IPS-11a (cell line): ENCODE measurements around the gene SAT1.

Source experiments
- H3K4me3 ChIP-seq: one replicate; pipeline ENCODE4 v1.5.1; 2013; ENCODE audit warnings: low read depth, low read length, control low read depth

Gene SAT1

DNA sequence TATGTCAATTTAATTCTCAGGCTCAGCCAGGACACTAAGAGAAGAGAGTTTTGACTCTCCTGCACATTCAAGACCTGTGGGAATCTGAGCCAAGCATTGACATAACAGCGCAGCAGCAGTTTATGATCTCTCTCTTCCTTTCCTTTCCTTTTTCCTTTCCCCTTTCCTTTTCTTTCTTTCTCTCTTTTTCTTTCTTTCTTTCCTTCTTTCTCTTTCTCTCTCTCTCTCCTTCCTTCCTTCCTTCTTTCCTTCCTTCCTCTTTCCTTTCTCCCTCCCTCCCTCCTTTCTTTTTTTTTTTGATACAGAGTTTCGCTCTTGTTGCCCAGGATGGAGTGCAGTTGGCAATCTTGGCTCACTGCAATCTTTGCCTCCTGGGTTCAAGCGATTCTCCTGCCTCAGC lies 21.6 kb downstream of the SAT1 start:
- H3K4me3 ChIP-seq, result no peak overlapping the region

DNA sequence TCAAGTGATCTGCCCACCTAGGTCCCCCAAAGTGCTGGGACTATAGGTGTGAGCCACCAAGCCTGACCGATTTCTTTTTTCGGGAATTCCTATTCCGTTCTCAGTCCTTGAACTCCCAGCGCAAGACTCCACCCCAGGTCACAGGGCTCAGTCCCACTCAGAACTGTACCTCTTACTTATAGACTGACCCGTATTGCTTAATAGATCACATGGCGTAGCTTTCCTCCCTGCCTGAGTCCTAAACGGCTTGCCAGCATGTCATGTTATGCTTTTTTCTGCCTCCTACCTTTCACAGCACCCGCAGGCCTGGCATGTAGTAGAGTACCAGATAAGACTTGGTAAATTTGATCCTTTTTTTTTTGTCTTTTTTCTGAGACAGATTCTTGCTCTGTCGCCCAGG lies 22.4 kb downstream of the SAT1 start:
- no peak overlapping the region for H3K4me3 ChIP-seq

DNA sequence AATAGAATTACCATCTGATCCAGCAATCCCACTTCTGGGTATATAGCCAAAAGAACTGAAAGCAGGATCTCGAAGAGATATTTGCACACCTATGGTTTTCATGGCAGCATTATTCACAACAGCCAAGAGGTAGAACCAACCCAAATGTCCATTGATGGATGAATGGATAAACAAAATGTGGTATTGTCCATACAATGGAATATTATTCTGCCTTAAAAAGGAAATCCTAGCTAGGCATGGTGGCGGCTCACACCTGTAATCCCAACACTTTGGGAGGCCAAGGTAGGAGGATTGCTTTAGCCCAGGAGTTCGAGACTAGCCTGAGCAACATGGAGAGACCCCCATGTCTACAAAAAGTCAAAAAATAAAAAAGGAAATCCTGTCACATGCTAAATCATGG lies 27.3 kb downstream of the SAT1 start:
- H3K4me3 ChIP-seq, result no peak overlapping the region

DNA sequence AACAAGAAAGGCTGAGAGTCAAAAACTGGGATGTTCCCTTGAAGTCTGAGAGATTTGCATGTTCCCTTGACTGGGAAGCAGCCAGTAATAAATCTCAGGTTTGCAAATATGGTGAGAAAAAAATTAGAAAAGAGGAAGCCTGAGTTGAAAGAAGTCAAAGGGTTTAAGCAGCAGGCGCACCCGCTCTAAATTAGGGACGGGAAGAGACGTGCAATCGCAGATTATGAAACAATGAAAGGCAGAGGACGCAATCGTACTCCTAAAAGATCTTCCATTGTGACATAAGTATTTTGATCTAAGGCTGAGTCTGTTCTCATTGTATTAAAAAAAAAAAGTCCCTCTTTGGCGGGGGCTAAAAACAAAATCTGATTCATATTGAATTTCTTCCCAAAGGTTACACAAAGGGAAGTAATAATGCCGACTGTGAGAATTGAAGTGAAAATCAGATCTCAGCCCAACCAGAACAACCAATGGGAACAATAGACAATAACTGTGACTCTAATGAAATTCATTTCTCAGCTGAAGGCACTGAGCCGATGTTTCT lies 28.2 kb downstream of the SAT1 start:
- H3K4me3 ChIP-seq, result no peak overlapping the region

DNA sequence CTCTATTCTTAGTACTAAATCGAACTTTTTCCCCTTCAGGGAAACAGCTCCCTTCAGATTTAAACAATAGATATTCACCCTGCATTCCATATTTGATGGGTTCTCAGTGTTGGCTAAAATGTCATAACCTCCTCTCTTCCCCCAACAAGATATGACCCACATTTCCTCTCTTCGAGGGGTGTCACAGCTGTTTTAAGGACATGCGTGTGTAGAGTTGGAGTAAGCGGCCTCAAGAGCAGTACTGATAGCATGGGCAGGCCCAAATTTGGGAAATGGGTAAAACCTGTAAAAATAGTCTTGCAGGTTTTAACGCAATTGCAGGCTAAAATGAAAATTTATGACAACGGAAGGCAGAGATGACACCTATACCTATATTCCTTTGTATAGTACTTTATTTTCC lies 28.7 kb downstream of the SAT1 start:
- H3K4me3 ChIP-seq, result no peak overlapping the region

DNA sequence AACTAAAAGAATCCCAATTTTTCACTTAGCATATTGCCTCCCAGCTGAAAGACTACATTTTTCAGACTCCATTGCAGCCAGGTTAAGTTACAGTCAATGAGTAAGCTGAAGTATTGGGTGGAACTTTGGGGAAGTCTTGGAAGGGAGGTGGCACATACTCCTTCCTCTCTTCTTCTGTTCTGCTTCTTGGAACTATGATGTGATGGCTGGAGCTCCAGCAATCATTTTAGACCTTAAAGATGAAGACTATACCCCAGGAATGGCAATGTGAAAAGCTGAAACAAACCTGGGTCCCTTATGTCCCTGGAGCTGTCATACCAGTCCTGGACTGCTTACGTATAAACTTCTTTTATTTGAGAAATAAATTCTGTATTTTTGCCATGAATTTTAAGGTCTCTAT lies 30.8 kb downstream of the SAT1 start:
- no peak overlapping the region for H3K4me3 ChIP-seq

DNA sequence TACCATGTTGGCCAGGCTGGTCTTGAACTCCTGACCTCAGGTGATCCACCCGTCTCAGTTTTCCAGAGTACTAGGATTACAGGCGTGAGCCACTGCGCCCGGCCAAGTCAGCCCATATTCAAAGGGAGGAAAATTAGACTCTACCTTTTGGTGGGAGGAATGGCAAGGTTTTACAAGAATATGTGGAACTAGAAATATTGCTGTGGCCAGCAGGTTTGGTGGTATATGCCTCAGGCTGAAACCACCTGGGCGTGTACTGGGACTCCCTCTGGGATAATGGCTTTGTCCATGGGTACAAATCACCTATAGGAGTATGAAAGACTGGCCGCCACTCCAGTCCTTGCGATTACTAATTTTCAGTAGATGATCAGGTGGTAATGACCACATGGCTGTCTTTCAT lies 32.4 kb downstream of the SAT1 start:
- H3K4me3 ChIP-seq, result no peak overlapping the region

DNA sequence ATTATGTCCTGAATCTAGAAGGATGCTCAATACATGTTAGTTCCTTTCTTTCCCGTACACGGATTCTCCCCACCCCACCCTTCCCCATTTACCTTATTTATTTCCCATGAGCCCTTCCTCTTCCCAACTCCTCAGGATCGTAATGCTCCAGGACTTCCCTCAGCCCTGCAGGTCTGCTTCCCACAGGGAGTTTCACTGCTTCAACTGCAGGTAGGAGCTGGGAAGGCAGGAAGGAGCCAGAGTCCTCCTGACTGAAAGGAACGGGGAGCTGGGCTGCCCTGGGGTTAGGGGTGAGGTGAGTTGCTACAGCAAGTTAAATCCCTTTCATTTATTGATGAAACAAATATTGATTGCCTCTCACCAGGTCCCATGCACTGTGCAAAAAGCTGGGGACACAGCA lies 33.2 kb downstream of the SAT1 start:
- no peak overlapping the region for H3K4me3 ChIP-seq

DNA sequence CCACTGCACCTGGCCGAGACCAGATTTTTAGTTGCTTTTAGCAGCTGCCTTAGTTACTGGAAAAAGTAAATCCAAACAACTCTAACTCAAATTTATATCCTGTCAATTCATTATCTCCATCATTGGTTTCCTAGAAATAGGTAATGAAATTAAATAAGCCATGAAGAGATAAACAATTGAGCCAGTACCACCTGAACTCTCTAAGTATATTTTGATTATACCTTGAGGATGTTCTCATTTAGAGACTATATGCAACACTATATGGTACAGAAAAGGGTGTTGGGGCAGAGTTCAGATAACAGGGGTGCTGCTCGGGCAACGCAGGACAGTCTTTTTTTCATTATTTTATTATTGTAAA lies 35.0 kb downstream of the SAT1 start:
- H3K4me3 ChIP-seq, result no peak overlapping the region

DNA sequence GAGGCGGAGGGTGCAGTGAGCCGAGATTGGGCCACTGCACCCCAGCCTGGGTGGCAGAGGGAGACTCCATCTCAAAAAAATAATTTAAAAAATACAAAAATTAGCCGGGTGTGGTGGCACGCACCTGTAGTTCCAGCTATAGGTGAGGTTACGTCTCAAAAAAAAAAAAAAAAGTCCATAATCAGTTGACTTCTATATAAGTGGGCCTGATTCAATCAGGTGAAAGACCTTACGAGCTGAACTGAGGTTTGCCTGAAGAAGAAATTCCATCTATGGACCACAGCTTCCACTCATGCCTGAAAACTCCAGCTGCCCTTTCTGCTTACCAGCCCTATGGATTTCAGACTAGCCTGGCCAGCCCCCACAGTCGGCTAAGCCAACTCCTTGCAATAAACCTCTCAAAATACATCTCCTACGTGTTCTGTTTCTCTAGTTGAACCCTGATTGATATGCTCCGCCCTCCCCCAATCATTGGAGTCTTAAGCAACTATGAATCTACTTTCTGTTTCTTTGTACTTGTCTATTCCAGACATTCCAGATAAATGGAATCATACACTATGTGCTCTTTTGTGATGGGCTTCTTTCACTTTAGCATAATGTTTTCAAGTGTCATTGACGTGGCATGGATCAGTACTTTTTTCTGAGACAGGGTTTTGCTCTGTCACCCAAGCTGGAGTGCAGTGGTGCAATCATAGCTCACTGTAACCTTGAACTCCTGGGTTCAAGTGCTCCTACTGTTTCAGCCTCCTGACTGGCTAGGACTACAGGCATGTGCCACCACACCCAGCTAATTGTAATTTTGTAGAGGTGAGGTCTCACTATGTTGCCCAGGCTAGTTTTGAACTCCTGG lies 36.6 kb downstream of the SAT1 start:
- no peak overlapping the region for H3K4me3 ChIP-seq

DNA sequence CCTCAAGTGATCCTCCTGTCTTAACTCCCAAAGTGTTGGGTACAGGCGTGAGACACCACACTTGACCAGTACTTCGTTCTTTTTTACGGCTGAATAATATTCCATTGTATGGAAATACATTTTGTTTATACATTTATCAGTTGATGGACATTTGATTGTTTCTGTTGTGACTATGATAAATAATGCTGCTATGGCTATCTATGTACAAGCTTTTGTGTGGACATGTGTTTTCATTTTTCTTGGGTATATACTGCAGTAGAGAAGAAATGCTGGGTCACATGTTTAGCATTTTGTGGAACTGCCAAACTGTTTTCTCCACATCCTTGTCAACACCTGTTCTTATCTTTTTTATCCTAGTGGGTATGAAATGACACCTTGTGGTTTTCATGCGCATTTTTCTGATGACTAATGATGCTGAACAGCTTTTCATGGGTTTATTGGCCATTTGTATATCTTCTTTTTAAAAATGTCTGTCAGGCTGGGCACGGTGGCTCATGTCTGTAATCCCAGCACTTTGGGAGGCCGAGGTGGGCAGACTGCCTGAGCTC lies 37.3 kb downstream of the SAT1 start:
- H3K4me3 ChIP-seq, result no peak overlapping the region

DNA sequence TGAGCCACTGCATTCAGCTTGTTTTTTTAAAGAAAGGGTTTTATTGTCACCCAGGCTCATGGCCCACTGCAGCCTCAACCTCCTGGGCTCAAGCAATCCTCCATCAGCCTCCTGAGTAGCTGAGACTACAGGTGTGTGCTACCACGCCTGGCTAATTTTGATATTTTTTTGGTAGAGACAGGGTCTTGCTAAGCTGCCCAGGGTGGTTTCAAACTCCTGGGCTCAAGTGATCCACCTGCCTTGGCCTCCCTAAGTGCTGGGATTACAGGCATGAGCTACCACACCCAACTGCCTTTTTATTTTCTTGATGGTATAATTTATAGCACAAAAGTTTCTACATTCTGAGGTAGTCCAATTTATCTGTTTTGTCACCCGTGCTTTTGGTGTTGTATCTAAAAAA lies 38.9 kb downstream of the SAT1 start:
- no peak overlapping the region for H3K4me3 ChIP-seq

DNA sequence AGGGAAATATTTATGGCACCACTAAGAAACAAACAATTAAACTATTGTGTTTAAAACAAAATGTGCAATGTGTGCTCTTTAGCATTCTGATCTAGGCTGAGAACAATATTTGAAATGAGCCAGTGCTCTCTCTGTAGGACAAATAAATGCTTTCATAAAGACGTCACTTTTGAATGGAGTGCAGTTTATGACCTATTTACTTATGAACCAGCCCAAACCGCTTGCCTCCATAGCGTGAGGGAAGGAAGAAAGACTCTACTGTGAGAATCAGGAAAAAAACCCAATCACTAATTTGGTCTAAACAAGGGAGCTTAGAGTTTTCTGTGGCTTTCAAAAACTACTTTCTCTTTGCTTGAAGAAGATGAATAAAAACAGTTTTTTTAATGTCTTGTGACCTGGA lies 39.4 kb downstream of the SAT1 start:
- H3K4me3 ChIP-seq, result no peak overlapping the region

DNA sequence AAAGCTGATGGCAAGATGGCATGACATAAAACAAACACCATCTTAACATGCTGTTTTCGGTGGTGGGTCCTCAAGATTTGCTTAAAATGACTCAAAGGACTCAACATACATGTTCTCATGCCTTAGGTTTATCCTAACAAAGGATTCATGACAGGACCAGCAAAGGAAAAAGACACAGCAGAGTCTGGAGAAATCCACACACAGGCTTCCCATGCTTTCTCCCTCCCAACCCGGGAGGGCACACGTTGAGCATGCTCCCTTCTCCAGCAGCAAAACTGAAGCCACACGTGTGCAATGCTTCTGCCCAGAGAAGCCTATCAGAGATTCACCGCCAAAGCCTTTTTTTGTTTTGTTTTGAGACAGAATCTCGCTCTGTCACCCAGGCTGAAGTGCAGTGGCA lies 39.9 kb downstream of the SAT1 start:
- H3K4me3 ChIP-seq, result no peak overlapping the region

DNA sequence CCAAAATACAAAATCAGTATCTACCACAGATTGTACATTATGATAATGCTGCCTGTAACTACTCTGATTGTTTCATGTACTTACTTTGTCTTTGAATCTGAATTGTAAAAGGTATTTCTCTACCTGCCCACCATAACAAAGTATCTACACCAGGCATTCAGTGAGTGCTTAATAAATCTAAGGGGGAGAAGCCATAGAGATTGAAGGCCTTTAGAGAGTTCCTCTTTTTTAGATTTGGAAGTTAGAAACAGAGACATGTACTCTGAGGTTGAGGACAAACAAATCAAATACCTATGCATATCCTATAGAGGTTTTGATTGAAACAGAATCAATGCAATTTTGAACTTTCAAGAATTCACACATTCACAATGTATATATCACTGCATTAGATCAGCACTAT lies 42.7 kb downstream of the SAT1 start:
- H3K4me3 ChIP-seq, result no peak overlapping the region

DNA sequence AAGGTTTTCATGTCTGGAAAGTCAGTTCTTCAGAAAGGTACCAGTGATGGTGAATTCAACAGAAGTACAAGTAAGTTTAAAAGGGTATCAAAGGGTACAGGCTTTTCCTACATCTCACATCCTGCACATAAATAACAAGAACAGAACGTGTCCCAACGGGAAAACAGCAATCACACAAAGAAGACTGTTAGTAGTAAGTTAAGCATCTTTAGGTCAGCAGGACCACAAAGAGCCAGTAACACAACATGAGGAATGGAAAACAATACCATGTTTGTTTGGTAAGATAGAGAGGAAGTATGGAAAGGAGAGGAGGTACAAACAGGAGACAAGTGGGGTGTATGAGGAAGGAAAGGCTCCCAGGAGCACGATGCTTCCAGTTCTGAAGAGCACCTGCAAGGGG lies 43.2 kb downstream of the SAT1 start:
- H3K4me3 ChIP-seq, result no peak overlapping the region

DNA sequence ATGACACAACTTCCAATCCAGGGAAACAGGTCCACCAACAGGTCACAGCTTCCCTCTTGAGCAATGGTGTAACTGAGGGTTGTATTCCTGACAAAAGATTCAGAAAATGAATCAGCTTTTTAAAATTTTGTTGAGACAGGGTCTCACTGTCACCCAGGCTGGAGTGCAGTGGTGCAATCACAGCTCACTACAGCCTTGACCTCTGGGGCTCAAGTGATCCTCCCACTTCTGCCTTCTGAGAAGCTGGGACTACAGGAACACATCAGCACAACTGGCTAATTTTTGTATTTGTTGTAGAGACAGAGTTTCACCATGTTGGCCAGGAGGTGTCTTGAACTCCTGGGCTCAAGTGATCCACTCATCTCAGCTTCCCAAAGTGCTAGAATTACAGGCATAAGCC lies 43.7 kb downstream of the SAT1 start:
- H3K4me3 ChIP-seq, result no peak overlapping the region

DNA sequence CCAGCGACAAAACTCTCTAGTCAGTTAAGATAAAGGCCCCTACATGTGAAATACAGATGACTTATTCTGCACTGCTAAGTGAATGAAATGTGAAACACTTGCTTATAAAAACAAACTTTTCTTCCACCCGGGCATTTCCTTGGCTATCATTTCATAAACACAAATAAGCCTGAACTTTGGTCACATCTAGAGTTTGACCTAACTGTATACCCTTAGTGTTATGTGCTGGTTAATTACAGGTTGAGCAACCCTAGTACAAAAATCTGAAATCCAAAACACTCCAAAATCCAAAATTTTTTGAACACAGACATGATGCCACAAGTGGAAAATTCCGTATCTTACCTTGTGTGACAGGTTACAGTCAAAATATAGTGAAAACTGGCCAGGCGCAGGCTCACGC lies 45.9 kb downstream of the SAT1 start:
- H3K4me3 ChIP-seq, result no peak overlapping the region

DNA sequence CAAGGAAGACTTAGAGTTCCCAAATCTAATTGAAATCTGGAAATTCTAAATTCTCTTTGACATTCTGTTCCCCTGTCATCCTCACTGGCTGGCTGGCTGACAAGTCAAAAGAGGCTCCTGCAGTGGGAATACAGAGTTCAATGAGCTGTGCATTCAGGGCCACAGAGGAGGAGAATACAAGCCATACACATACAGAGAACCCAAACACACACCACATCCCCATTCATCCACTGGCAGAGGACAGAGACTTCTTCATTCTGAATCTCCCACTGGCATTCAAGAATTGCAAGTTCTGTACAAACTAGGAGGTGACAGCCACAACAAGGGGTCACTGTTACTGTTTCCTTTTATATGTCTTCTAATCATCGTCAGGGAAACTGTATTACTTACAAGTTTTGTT lies 49.7 kb downstream of the SAT1 start:
- H3K4me3 ChIP-seq, result no peak overlapping the region
